H1 (cell line): ENCODE results near the gene SBNO1. TPM values are rescaled to one million over a fixed set of nuclear protein-coding genes. Genes with fewer than 3 reads are reported as not detected.
"Not testable (repeated sequence)": the region's sequence is repeated elsewhere in the genome, so short reads cannot be mapped to it uniquely, and the experiment has no call there.

ENCODE experiments used
- CTCF ChIA-PET: fragments of 300-600 bp; sonication (Branson Sonifier 250); formaldehyde crosslinking; loops from one replicate; lab custom pipeline; 2021; ENCODE audit not compliant: partially characterized antibody; lab: Charles Lee
- POLR2A ChIA-PET: fragments of 300-600 bp; sonication (Branson Sonifier 250); formaldehyde crosslinking; loops from one replicate; lab custom pipeline; 2021; ENCODE audit warnings: inconsistent platforms; ENCODE audit not compliant: partially characterized antibody; lab: Charles Lee
- DNase-seq, 2 experiments: peaks; one replicate each; pipeline versions ENCODE4 v3.0.0 to v3.0.0-alpha.2; 2010 to 2022; ENCODE audit warnings: low spot score in 2 of 2, low read depth in 1 of 2, mixed read lengths in 1 of 2
- FAIRE-seq: peaks from 2 replicates; lab custom pipeline; 2011; peaks lifted over from hg19 to GRCh38; lab: Jason Lieb, UNC
- H2AFZ ChIP-seq: 2 replicates; pipeline ENCODE4 v1.8.1; 2012; ENCODE audit warnings: low read length, inconsistent platforms
- H2AK5ac ChIP-seq: 2 replicates; pipeline ENCODE4 v1.6.1; 2013; ENCODE audit warnings: low read depth, low read length
- H2BK120ac ChIP-seq: replicated peaks from 2 replicates; pipeline ENCODE3; 2013; ENCODE audit warnings: low read depth, low read length, inconsistent platforms
- H2BK12ac ChIP-seq: 2 replicates; pipeline ENCODE4 v1.6.1; 2013; ENCODE audit warnings: low read depth, low read length
- H2BK15ac ChIP-seq: 2 replicates; pipeline ENCODE4 v1.6.1; 2013; ENCODE audit warnings: low read length
- H2BK20ac ChIP-seq: 2 replicates; pipeline ENCODE4 v1.6.1; 2013; ENCODE audit warnings: low read length
- H2BK5ac ChIP-seq: 2 replicates; pipeline ENCODE4 v1.6.1; 2013; ENCODE audit warnings: low read depth, low read length
- H3K14ac ChIP-seq: 2 replicates; pipeline ENCODE4 v1.6.1; 2013; ENCODE audit warnings: inconsistent platforms; ENCODE audit not compliant: insufficient read length
- H3K18ac ChIP-seq: 2 replicates; pipeline ENCODE4 v1.6.1; 2013; ENCODE audit warnings: low read length; ENCODE audit errors: extremely low read depth
- H3K23ac ChIP-seq: 2 replicates; pipeline ENCODE4 v1.6.1; 2013; ENCODE audit warnings: inconsistent platforms; ENCODE audit not compliant: insufficient read length
- H3K23me2 ChIP-seq: 2 replicates; pipeline ENCODE4 v1.6.1; 2013; ENCODE audit warnings: low read depth, low read length
- H3K27ac ChIP-seq: 2 replicates; pipeline ENCODE4 v1.6.1; 2011; ENCODE audit warnings: low read depth, low read length, inconsistent platforms
- H3K27me3 ChIP-seq, 4 experiments: replicated peaks in 1 of 4; 1 replicate in 1 of 4; 2 replicates in 3 of 4; pipeline versions ENCODE4 v1.6.1 to v1.8.1; 2011 to 2013; ENCODE audit warnings: low read length in 3 of 4, mild to moderate bottlenecking in 3 of 4, inconsistent platforms in 2 of 4, mixed read lengths in 2 of 4, moderate library complexity in 1 of 4; ENCODE audit not compliant: control insufficient read depth in 3 of 4, insufficient read depth in 3 of 4; ENCODE audit errors: extremely low read depth in 1 of 4
- H3K36me3 ChIP-seq, 4 experiments: 2 replicates each; pipeline versions ENCODE4 v1.6.1 to v1.8.1; 2011 to 2013; ENCODE audit warnings: mild to moderate bottlenecking in 4 of 4, low read length in 3 of 4, moderate library complexity in 2 of 4, control low read depth in 1 of 4, inconsistent platforms in 1 of 4; ENCODE audit not compliant: insufficient read depth in 4 of 4, control insufficient read depth in 2 of 4
- H3K4ac ChIP-seq: replicated peaks from 2 replicates; pipeline ENCODE3; 2013; ENCODE audit warnings: low read length, low read depth, mixed read lengths, inconsistent platforms; ENCODE audit not compliant: insufficient read length
- H3K4me1 ChIP-seq, 4 experiments: replicated peaks in 1 of 4; 1 replicate in 1 of 4; 2 replicates in 3 of 4; pipeline versions ENCODE4 v1.6.1 to v1.8.1; 2011 to 2013; ENCODE audit warnings: low read length in 3 of 4, inconsistent platforms in 2 of 4, mixed read lengths in 1 of 4; ENCODE audit not compliant: insufficient read depth in 4 of 4, control insufficient read depth in 3 of 4
- H3K4me2 ChIP-seq, 2 experiments: 2 replicates each; pipeline versions ENCODE4 v1.6.1 to v1.8.1; 2011 to 2013; ENCODE audit warnings: low read depth in 2 of 2, low read length in 2 of 2, control low read depth in 1 of 2, inconsistent platforms in 1 of 2, mild to moderate bottlenecking in 1 of 2; ENCODE audit not compliant: insufficient read depth in 1 of 2
- H3K4me3 ChIP-seq, 4 experiments: fragments of 200-600, 300-600 bp in 1 of 4; sonication (generic), shearing (Covaris generic), sonication (Bioruptor Twin) in 1 of 4; 2 replicates each; pipeline versions ENCODE4 v1.5.1 to v1.8.1; 2011 to 2016; ENCODE audit warnings: low read length in 4 of 4, low read depth in 3 of 4, control low read depth in 2 of 4, inconsistent platforms in 2 of 4, mild to moderate bottlenecking in 2 of 4, mixed read lengths in 1 of 4, moderate library complexity in 1 of 4; ENCODE audit not compliant: insufficient read depth in 2 of 4; ENCODE audit errors: extremely low read depth in 1 of 4
- H3K56ac ChIP-seq: replicated peaks from 2 replicates; pipeline ENCODE3; 2013; ENCODE audit warnings: low read depth, mild to moderate bottlenecking, mixed read lengths, low read length, inconsistent platforms; ENCODE audit not compliant: insufficient read length
- H3K79me1 ChIP-seq: 2 replicates; pipeline ENCODE4 v1.6.1; 2013; ENCODE audit warnings: low read depth, low read length, control low read depth
- H3K79me2 ChIP-seq, 2 experiments: 2 replicates each; pipeline versions ENCODE4 v1.6.1 to v1.8.1; 2012 to 2013; ENCODE audit warnings: low read length in 2 of 2, mild to moderate bottlenecking in 2 of 2, inconsistent platforms in 1 of 2; ENCODE audit not compliant: insufficient read depth in 2 of 2, control insufficient read depth in 1 of 2
- H3K9ac ChIP-seq, 4 experiments: replicated peaks in 1 of 4; 1 replicate in 1 of 4; 2 replicates in 3 of 4; pipeline versions ENCODE4 v1.6.1 to v1.8.1; 2011 to 2013; ENCODE audit warnings: low read depth in 3 of 4, low read length in 3 of 4, control low read depth in 2 of 4, mild to moderate bottlenecking in 2 of 4, moderate library complexity in 2 of 4, inconsistent platforms in 1 of 4; ENCODE audit errors: extremely low read depth in 1 of 4
- H3K9me3 ChIP-seq, 2 experiments: 2 replicates each; pipeline versions ENCODE4 v1.6.1 to v1.8.1; 2012 to 2013; ENCODE audit warnings: mild to moderate bottlenecking in 2 of 2, moderate library complexity in 2 of 2, control low read depth in 1 of 2, inconsistent platforms in 1 of 2, low read depth in 1 of 2, low read length in 1 of 2, mixed read lengths in 1 of 2; ENCODE audit not compliant: insufficient read depth in 2 of 2
- H4K20me1 ChIP-seq, 2 experiments: replicated peaks in 1 of 2; 2 replicates each; pipeline versions ENCODE3 to v1.8.1; 2011 to 2013; ENCODE audit warnings: inconsistent platforms in 2 of 2, low read length in 2 of 2, mild to moderate bottlenecking in 1 of 2; ENCODE audit not compliant: insufficient read depth in 2 of 2, control insufficient read depth in 1 of 2
- H4K5ac ChIP-seq: 2 replicates; pipeline ENCODE4 v1.6.1; 2013; ENCODE audit warnings: low read length, low read depth, mixed read lengths, inconsistent platforms; ENCODE audit not compliant: insufficient read length
- H4K8ac ChIP-seq: 2 replicates; pipeline ENCODE4 v1.8.0; 2013; ENCODE audit warnings: mild to moderate bottlenecking, moderate library complexity, low read length, inconsistent platforms; ENCODE audit not compliant: insufficient read depth; ENCODE audit errors: extremely low read depth
- H4K91ac ChIP-seq: replicated peaks from 2 replicates; pipeline ENCODE3; 2013; ENCODE audit warnings: low read length, mixed read lengths, inconsistent platforms; ENCODE audit not compliant: insufficient read length
- WGBS, 2 experiments: shearing (Covaris generic) in 1 of 2; methylation state at CpG; one replicate each; pipeline versions ENCODE4 v1.1.6 to v1.1.7; 2013 to 2015; ENCODE audit warnings: low lambda C conversion rate in 2 of 2, mixed read lengths in 2 of 2, inconsistent platforms in 1 of 2, low coverage in 1 of 2, missing lambda C conversion rate in 1 of 2; ENCODE audit not compliant: insufficient replicate concordance in 2 of 2, insufficient coverage in 1 of 2, insufficient read length in 1 of 2; ENCODE audit errors: extremely low coverage in 1 of 2, missing lambda C conversion rate in 1 of 2; 5-methylcytosine and 5-hydroxymethylcytosine counted together
- polyA plus RNA-seq, 7 experiments: library from polyadenylated mRNA; depleted of rRNA in 3 of 7; stranded (reverse) in 5 of 7; unstranded in 2 of 7; fragments of >200 nt in 5 of 7; fragments of 200-250 nt in 2 of 7; gene quantifications; 1 replicate in 5 of 7; 2 replicates in 1 of 7; 4 replicates in 1 of 7; pipeline versions ENCODE4 v1.2.1 to v1.2.3, GENCODE V29; 2011 to 2013; ENCODE audit warnings: missing spikeins in 2 of 7, mixed read lengths in 2 of 7
- total RNA-seq: library from RNA; stranded (reverse); fragmentation: NEBNext Ultra II Directional; extraction: Animal tissue kit (Norgen Biotek cat#: 25700); gene quantifications from 2 replicates; pipeline ENCODE4 v1.2.1, GENCODE V29; 2021

Gene SBNO1
- total and polyA plus RNA-seq, 2 of the 8 experiments (the other 6 are each of a cell fraction or from before 2014, with no cell fraction given) = 6.7 to 57.7 TPM

GRCh38 chr12:123248129-123248528 is 116.5 kb downstream of the SBNO1 start:
- H3K4ac ChIP-seq, H2BK15ac ChIP-seq, H3K4me3 ChIP-seq, H3K27me3 ChIP-seq, H3K14ac ChIP-seq, H4K5ac ChIP-seq, H2BK12ac ChIP-seq, H3K23me2 ChIP-seq, H4K8ac ChIP-seq, DNase-seq, H4K91ac ChIP-seq, H3K23ac ChIP-seq, H2AFZ ChIP-seq, H2BK5ac ChIP-seq, H2BK20ac ChIP-seq, H2BK120ac ChIP-seq, H3K9ac ChIP-seq, H4K20me1 ChIP-seq, H3K18ac ChIP-seq, H3K27ac ChIP-seq, H3K4me2 ChIP-seq, H3K56ac ChIP-seq, H3K4me1 ChIP-seq, H3K79me1 ChIP-seq, FAIRE-seq, H2AK5ac ChIP-seq: not testable (repeated sequence)
- Histone ChIP-seq H3K79me2 (peaks cover 0 to 15% of the 10 kb centered on the region in 2 experiments; a peak in 1 of 4 replicates), H3K9me3 (peaks cover 5 to 11% of the 10 kb centered on the region in 2 experiments), H3K36me3 (peaks cover 0 to 21% (median 5%) of the 10 kb centered on the region in 4 experiments; a peak in 3 of 8 replicates)
- 96% methylated on average over 2 of the region's 2 CpGs; no CpG with 5 or more reads in 1 of the 2 experiments for WGBS, 2 experiments
- CTCF ChIA-PET = interaction anchor here (1.0 to 3.5 kb wide), 5 partner anchors 8 to 296 kb away, joined by 3 to 20 read pairs (median 3); no protein-coding TSS in a partner anchor
- POLR2A ChIA-PET = interaction anchor here (0.6 to 5.3 kb wide), 4 partner anchors 13 to 140 kb away, joined by 3 to 27 read pairs (median 4); partner anchors contain the start of genes MPHOSPH9 and MTRFR
